Breast epithelium (tissue), 3 donors: ENCODE data around the gene DMD.

Experiments used
- CTCF ChIP-seq, 3 donors: fragments of 450-650 bp; IDR thresholded peaks; one replicate each; pipeline ENCODE4 v1.5.1; 2016 to 2017; ENCODE audit warnings: antibody characterized with exemption in 3 of 3, mild to moderate bottlenecking in 3 of 3, moderate library complexity in 3 of 3
- POLR2AphosphoS5 ChIP-seq, 3 donors: sonication (generic); formaldehyde crosslinking; IDR thresholded peaks; one replicate each; pipeline ENCODE4 v1.6.1; 2017; ENCODE audit warnings: antibody characterized with exemption in 3 of 3

GRCh38 chrX:32576885-32577284 lies 634.5 kb downstream of the DMD start:
- TF ChIP-seq CTCF (IDR thresholded peaks at IDR 0.05), result no peak
- no peak for TF ChIP-seq POLR2AphosphoS5 (IDR thresholded peaks at IDR 0.05)
